Kidney (tissue), 22 donors: ENCODE data around the gene TEX54. TPM values are rescaled to one million over a fixed set of nuclear protein-coding genes. Genes with fewer than 3 reads are reported as not detected.

Source experiments
- DNase-seq, 5 donors: peaks; one replicate each; pipeline ENCODE4 v3.0.0-alpha.2; 2013 to 2020
- FAIRE-seq: peaks from 2 replicates; lab custom pipeline; 2012; peaks lifted over from hg19 to GRCh38; lab: Jason Lieb, UNC
- H3K27ac ChIP-seq, 2 donors: one replicate each; pipeline ENCODE4 v1.7.0; 2013; ENCODE audit warnings: low read depth in 2 of 2, low read length in 2 of 2, inconsistent platforms in 1 of 2
- H3K27me3 ChIP-seq: one replicate; pipeline ENCODE4 v1.7.1; 2013; ENCODE audit warnings: low read length, inconsistent platforms; ENCODE audit not compliant: control insufficient read depth, insufficient read depth
- H3K36me3 ChIP-seq, 3 donors: one replicate each; pipeline versions ENCODE4 v1.7.0 to v1.7.1; 2013; ENCODE audit warnings: low read length in 3 of 3, control low read depth in 1 of 3, inconsistent platforms in 1 of 3; ENCODE audit not compliant: insufficient read depth in 3 of 3, control insufficient read depth in 2 of 3
- H3K4me1 ChIP-seq, 3 donors: one replicate each; pipeline versions ENCODE4 v1.7.0 to v1.7.1; 2013; ENCODE audit warnings: low read length in 3 of 3, inconsistent platforms in 1 of 3, low read depth in 1 of 3; ENCODE audit not compliant: control insufficient read depth in 2 of 3, insufficient read depth in 2 of 3
- H3K4me3 ChIP-seq, 3 donors: one replicate each; pipeline versions ENCODE4 v1.7.0 to v1.8.1; 2013; ENCODE audit warnings: low read length in 3 of 3, control low read depth in 1 of 3, inconsistent platforms in 1 of 3
- H3K9ac ChIP-seq, 3 donors: one replicate each; pipeline versions ENCODE4 v1.7.0 to v1.7.1; 2013; ENCODE audit warnings: low read length in 3 of 3, control low read depth in 1 of 3, inconsistent platforms in 1 of 3
- H3K9me3 ChIP-seq, 3 donors: one replicate each; pipeline versions ENCODE4 v1.7.0 to v1.7.1; 2013; ENCODE audit warnings: low read length in 3 of 3, control low read depth in 1 of 3, inconsistent platforms in 1 of 3; ENCODE audit not compliant: control insufficient read depth in 2 of 3, insufficient read depth in 1 of 3
- CTCF ChIP-seq: IDR thresholded peaks from 3 replicates; pipeline ENCODE4 v1.5.1; 2012; ENCODE audit warnings: mild to moderate bottlenecking, moderate library complexity, borderline replicate concordance; ENCODE audit not compliant: insufficient read depth; ENCODE audit errors: extremely low read depth
- intact Hi-C: fragments of 100-400 bp; cut with DNase I; formaldehyde crosslinking; loops from one replicate; pipeline ENCODE4 v1.11.1; 2022
- long read RNA-seq, 10 donors: library from polyadenylated mRNA in 1 of 10; unstranded in 1 of 10; transcript quantifications; one replicate each; pipeline ENCODE4 v2.0.0 and lab custom pipeline, GENCODE V29; 2021 to 2026
- polyA plus RNA-seq: library from polyadenylated mRNA; stranded (reverse); fragments of 350-450 nt; fragmentation: Illumina TruSeq; extraction: RNeasy Lipid Tissue Mini Kit (QIAGEN cat#74804); gene quantifications from one replicate; pipeline ENCODE4 v1.2.3, GENCODE V29; 2014; ENCODE audit warnings: low read depth, low replicate concordance; ENCODE audit not compliant: insufficient read depth
- total RNA-seq: library from RNA; stranded (reverse); fragmentation: NEBNext Ultra II Directional; extraction: Animal tissue kit (Norgen Biotek cat#: 25700); gene quantifications from one replicate; pipeline ENCODE4 v1.2.1, GENCODE V29; 2021
- donor health status: control.
- donor health status: control.
- donor health status: control.
- donor health status: control.
- donor health status: control.
- donor health status: DM: yes; HTN: yes; CAD: no.
- donor health status: Normal renal cell carcinoma (clear cell type).

TEX54 gene
- total RNA-seq (not detected), polyA plus RNA-seq (not detected)
- long read RNA-seq, donor 1, partial matches to known transcripts: 0 of 1 reads
- long read RNA-seq, donor 1, other reads (novel, unspliced or antisense): 0 of 1 reads
- long read RNA-seq, donor 2: 0 reads
- long read RNA-seq, donor 3, partial matches to known transcripts: 0 of 1 reads
- long read RNA-seq, donor 3, other reads (novel, unspliced or antisense): 0 of 1 reads
- long read RNA-seq, donor 4, transcript TEX54-201 (1 exons, 485 nt): major isoform, 5 of 5 reads
- long read RNA-seq, donor 4, partial matches to known transcripts: 0 of 5 reads
- long read RNA-seq, donor 4, other reads (novel, unspliced or antisense): 0 of 5 reads
- long read RNA-seq, donor 5: 0 reads
- long read RNA-seq, donor 6: 0 reads
- long read RNA-seq, donor 7: 0 reads
- long read RNA-seq, donor 8, partial matches to known transcripts: 0 of 1 reads
- long read RNA-seq, donor 8, other reads (novel, unspliced or antisense): 0 of 1 reads
- long read RNA-seq, donor 9: 0 reads
- long read RNA-seq, donor 10, partial matches to known transcripts: 0 of 1 reads
- long read RNA-seq, donor 10, other reads (novel, unspliced or antisense): 0 of 1 reads

GRCh38 chr11:62832336-62833234 is at the start of gene TEX54:
Gene TEX54, minus strand, starts transcription at chr11:62832841.
- intact Hi-C loops: no loop called here
- DNase-seq: peak in 4 of 5 donors; percentile 16 to 81 (median 36)
- peaks cover 3 to 16% (median 6%) of the 10 kb centered on the region in 3 donors for H3K4me1 ChIP-seq
- FAIRE-seq: no peak
- H3K36me3 ChIP-seq: peaks cover 4 to 24% (median 8%) of the 10 kb centered on the region in 3 donors
- H3K9ac ChIP-seq: peak within 1 kb of the TSS; percentile 61 to 99 (median 94)
- H3K27me3 ChIP-seq: no peaks in the 10 kb centered on the region
- peak within 1 kb of the TSS; percentile 72 to 95 (median 89) for H3K4me3 ChIP-seq
- no peak for TF ChIP-seq CTCF
- H3K9me3 ChIP-seq: no peaks in the 10 kb centered on the region
- peak within 1 kb of the TSS; percentile 98 to 99 for H3K27ac ChIP-seq

DNA sequence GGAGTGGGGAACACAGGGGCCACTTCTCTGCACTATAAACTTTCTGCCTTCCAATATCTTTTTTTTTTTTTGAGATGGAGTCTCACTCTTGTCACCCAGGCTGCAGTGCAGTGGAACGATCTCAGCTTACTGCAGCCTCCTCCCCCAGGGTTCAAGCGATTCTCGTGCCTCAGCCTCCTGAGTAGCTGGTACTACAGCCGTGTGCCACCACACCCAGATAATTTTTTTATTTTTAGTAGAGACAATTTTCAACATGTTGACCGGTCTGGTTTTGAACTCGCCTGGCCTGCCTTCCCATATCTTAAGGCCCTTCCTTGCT is 49.7 kb upstream of the TEX54 start:
- peak overlapping the region; percentile 89 to 100 (median 99) for H3K4me3 ChIP-seq
- peak overlapping the region; percentile 97 to 100 for H3K27ac ChIP-seq
- FAIRE-seq (no peak), DNase-seq (no peak)
- TF ChIP-seq CTCF: no peak
- H3K4me1 ChIP-seq: peaks cover 5 to 40% (median 30%) of the 10 kb centered on the region in 3 donors
- peak overlapping the region; percentile 98 to 100 (median 99) for H3K9ac ChIP-seq
- intact Hi-C loops: no loop called here
- no peaks in the 10 kb centered on the region for H3K9me3 ChIP-seq
- H3K36me3 ChIP-seq: peaks cover 21 to 51% (median 34%) of the 10 kb centered on the region in 3 donors
- no peaks in the 10 kb centered on the region for H3K27me3 ChIP-seq

DNA sequence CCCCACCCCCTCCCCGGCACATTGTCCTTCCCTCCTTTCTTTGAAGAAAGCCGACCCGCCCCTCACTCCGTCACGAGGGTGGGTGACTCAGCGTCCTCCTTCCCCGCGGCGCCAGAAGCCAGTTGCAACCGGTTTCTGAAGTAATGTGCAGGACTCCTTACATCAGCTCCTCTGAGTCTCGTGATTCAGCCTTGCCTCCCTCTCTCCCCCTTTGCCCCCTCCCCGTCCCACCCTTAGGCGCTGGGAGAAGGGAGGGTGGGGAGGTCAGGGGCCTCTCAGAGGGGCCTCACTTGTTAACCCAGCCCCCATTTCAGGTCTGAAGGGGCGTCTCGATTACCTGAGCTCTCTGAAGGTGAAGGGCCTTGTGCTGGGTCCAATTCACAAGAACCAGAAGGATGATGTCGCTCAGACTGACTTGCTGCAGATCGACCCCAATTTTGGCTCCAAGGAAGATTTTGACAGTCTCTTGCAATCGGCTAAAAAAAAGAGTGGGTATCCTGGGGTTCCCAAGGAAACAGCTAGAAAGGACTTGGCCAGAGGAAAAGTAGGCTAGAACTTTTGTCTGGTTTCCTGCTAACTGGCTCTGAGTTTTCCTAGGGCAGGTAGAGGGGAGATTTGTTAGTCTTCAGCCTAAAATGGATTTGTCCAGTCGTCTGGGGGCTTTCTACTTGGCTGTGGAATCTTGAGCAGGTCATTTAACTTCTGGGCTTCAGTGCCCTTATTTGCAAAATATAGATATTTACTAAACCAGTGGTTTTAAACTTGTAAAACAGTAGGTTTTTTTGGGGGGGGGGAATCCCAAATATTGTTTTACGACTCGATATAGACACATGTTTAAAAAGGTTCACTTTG is 49.2 kb upstream of the TEX54 start:
- no peak for TF ChIP-seq CTCF
- no peaks in the 10 kb centered on the region for H3K9me3 ChIP-seq
- peaks cover 18 to 47% (median 30%) of the 10 kb centered on the region in 3 donors for H3K36me3 ChIP-seq
- peak overlapping the region; percentile 97 to 100 for H3K27ac ChIP-seq
- H3K4me1 ChIP-seq: peaks cover 5 to 40% (median 30%) of the 10 kb centered on the region in 3 donors
- no peaks in the 10 kb centered on the region for H3K27me3 ChIP-seq
- FAIRE-seq (no peak), DNase-seq (peak in 4 of 5 donors; percentile 97 to 99 (median 98))
- H3K9ac ChIP-seq: peak overlapping the region; percentile 98 to 100 (median 99)
- H3K4me3 ChIP-seq: peak overlapping the region; percentile 98 to 100 (median 99)
- intact Hi-C loops: no loop called here
